Pancreas (tissue), 10 donors: Measurements from ENCODE around the gene IKBKG. TPM values are rescaled to one million over a fixed set of nuclear protein-coding genes. Genes with fewer than 3 reads are reported as not detected.
"Not testable (repeated sequence)": the region's sequence is repeated elsewhere in the genome, so short reads cannot be mapped to it uniquely, and the experiment has no call there.

Experiments used
- ATAC-seq, 4 donors: fragments of 200-7000 bp; cut with Tn5 transposase; one replicate each; pipeline versions ENCODE4 v1.8.0 to v1.9.1; 2020; ENCODE audit warnings: mild to moderate bottlenecking in 4 of 4, moderate library complexity in 4 of 4
- DNase-seq, 6 donors: peaks; one replicate each; pipeline ENCODE4 v3.0.0-alpha.2; 2020
- FAIRE-seq: peaks from 2 replicates; lab custom pipeline; 2012; peaks lifted over from hg19 to GRCh38; lab: Jason Lieb, UNC
- H3K27ac ChIP-seq, 4 donors: fragments of 200-600 bp; sonication (generic); 1 replicate in 3 of 4; 2 replicates in 1 of 4; pipeline versions ENCODE4 v1.5.0 to v1.8.0; 2020
- H3K27me3 ChIP-seq, 4 donors: fragments of 200-600 bp; one replicate each; pipeline ENCODE4 v1.8.0; 2021
- H3K36me3 ChIP-seq, 3 donors: fragments of 200-600 bp; sonication (generic) in 1 of 3; one replicate each; pipeline versions ENCODE4 v1.5.0 to v1.8.0; 2020 to 2021
- H3K4me1 ChIP-seq, 3 donors: fragments of 200-600 bp; one replicate each; pipeline ENCODE4 v1.8.0; 2021
- H3K4me3 ChIP-seq, 4 donors: fragments of 200-600 bp; sonication (generic) in 2 of 4; one replicate each; pipeline versions ENCODE4 v1.5.0 to v1.8.0; 2020 to 2021
- H3K9me3 ChIP-seq, 4 donors: fragments of 200-600 bp; one replicate each; pipeline ENCODE4 v1.8.0; 2021
- CTCF ChIP-seq, 4 donors: fragments of 200-600 bp; sonication (generic) in 3 of 4; IDR thresholded peaks; one replicate each; pipeline versions ENCODE4 v1.5.0 to v1.8.0; 2021; ENCODE audit warnings: antibody characterized with exemption in 4 of 4
- WGBS, 2 donors: extraction: QIAGEN DNeasy Blood & Tissue Kit; methylation state at CpG; one replicate each; pipeline ENCODE4 v1.1.7; 2013; 5-methylcytosine and 5-hydroxymethylcytosine counted together
- intact Hi-C, 3 donors: fragments of 100-400 bp; cut with DNase I; formaldehyde crosslinking; loops; one replicate each; pipeline versions ENCODE4 v1.11.1 to v1.14.2; 2022
- polyA plus RNA-seq, 2 donors: library from polyadenylated mRNA; stranded (reverse); fragments of 200-250 nt; gene quantifications; one replicate each; pipeline ENCODE4 v1.2.3, GENCODE V29; 2013
- total RNA-seq, 6 donors: library from RNA; stranded (reverse); fragmentation: NEBNext Ultra II Directional in 4 of 6; extraction: Animal tissue kit (Norgen Biotek cat#: 25700) in 4 of 6; gene quantifications; one replicate each; pipeline versions ENCODE4 v1.2.1 to v1.2.4, GENCODE V29; 2021 to 2023
- donor health status: healthy with polysubstance abuse.
- donor health status: DM: no; HTN: no; CAD: no; lungs with moderate emphysema.
- donor health status: DM: no; HTN: no; CAD: no.
- donor health status: control.
- donor health status: control.
- donor health status: Bipolar disorder and iron deficiency.
- donor health status: DM: yes; HTN: yes; CAD: no.
- donor health status: DM: no; HTN: no; CAD: no.
- donor health status: DM: no; HTN: no; CAD: no.
- donor health status: DM: yes; HTN: yes; CAD: no.

IKBKG gene
- total and polyA plus RNA-seq, 8 donors, result 6.3 to 29.7 (median 10.2) TPM

- H3K4me1 ChIP-seq, H3K27me3 ChIP-seq, FAIRE-seq, H3K9me3 ChIP-seq, H3K36me3 ChIP-seq, intact Hi-C loops, H3K4me3 ChIP-seq, H3K27ac ChIP-seq: not testable (repeated sequence)
- DNase-seq (peak in 1 of 6 donors; percentile 9), ATAC-seq (peak in 1 of 4 donors; percentile 14)
- WGBS, 2 donors, result 64 to 72% methylated on average over 10 to 13 of the region's 31 CpGs
Measured at GRCh38 chrX:154560326-154560725, 12.9 kb downstream of the IKBKG start.

GRCh38 chrX:154562295-154562694 is 14.9 kb downstream of the IKBKG start:
- H3K4me3 ChIP-seq, intact Hi-C loops, DNase-seq, FAIRE-seq, H3K36me3 ChIP-seq, H3K4me1 ChIP-seq, H3K27ac ChIP-seq, H3K9me3 ChIP-seq, H3K27me3 ChIP-seq: not testable (repeated sequence)
- peak in 2 of 4 donors; percentile 15 to 24 for ATAC-seq
- no CpG with 5 or more reads among the region's 10 CpGs for WGBS, 2 donors

GRCh38 chrX:154570361-154570760 is 22.9 kb downstream of the IKBKG start:
- H3K4me1 ChIP-seq, H3K4me3 ChIP-seq, H3K36me3 ChIP-seq, intact Hi-C loops, H3K27ac ChIP-seq, ATAC-seq, H3K9me3 ChIP-seq, DNase-seq, H3K27me3 ChIP-seq, FAIRE-seq: not testable (repeated sequence)
- WGBS, 2 donors, result no CpG with 5 or more reads among the region's 11 CpGs

GRCh38 chrX:154573061-154573460 is 25.6 kb downstream of the IKBKG start:
- H3K4me3 ChIP-seq, ATAC-seq, FAIRE-seq, DNase-seq, H3K4me1 ChIP-seq, H3K36me3 ChIP-seq, H3K27ac ChIP-seq, H3K27me3 ChIP-seq, intact Hi-C loops, H3K9me3 ChIP-seq: not testable (repeated sequence)
- WGBS, 2 donors, result no CpG with 5 or more reads among the region's 10 CpGs

- FAIRE-seq, intact Hi-C loops: not testable (repeated sequence)
- no CpG with 5 or more reads among the region's 5 CpGs for WGBS, 2 donors
Measured at GRCh38 chrX:154575076-154575475, 27.7 kb downstream of the IKBKG start.

GRCh38 chrX:154582994-154583393 is 35.6 kb downstream of the IKBKG start:
- peak in 3 of 4 donors; percentile 54 to 73 (median 60) for ATAC-seq
- H3K4me3 ChIP-seq, H3K9me3 ChIP-seq, H3K36me3 ChIP-seq, H3K27ac ChIP-seq, DNase-seq, H3K27me3 ChIP-seq, H3K4me1 ChIP-seq, FAIRE-seq, intact Hi-C loops: not testable (repeated sequence)
- WGBS, 2 donors, result no CpG with 5 or more reads among the region's 8 CpGs

More at GRCh38 chrX:154575076-154575475, 27.7 kb downstream of the IKBKG start:
- H3K4me3 ChIP-seq, DNase-seq, H3K27ac ChIP-seq, H3K4me1 ChIP-seq, H3K27me3 ChIP-seq, H3K36me3 ChIP-seq, H3K9me3 ChIP-seq: not testable (repeated sequence)
- peak in 3 of 4 donors; percentile 67 to 76 (median 72) for ATAC-seq

- ATAC-seq, FAIRE-seq, intact Hi-C loops: not testable (repeated sequence)
Measured at GRCh38 chrX:154584585-154585183, 37.3 kb downstream of the IKBKG start, which contains the start of gene CTAG1A. Gene CTAG1A (plus strand): TSS chrX:154585133. CDS start chrX:154585207, 74 bp downstream.

GRCh38 chrX:154590415-154590814 is 43.0 kb downstream of the IKBKG start:
- DNase-seq, H3K27ac ChIP-seq, H3K36me3 ChIP-seq, H3K9me3 ChIP-seq, intact Hi-C loops, H3K4me3 ChIP-seq, ATAC-seq, H3K4me1 ChIP-seq, FAIRE-seq, H3K27me3 ChIP-seq: not testable (repeated sequence)
- WGBS, 2 donors, result 70% methylated on average over 3 of the region's 13 CpGs; no CpG with 5 or more reads in 1 of the 2 donors

More at GRCh38 chrX:154584585-154585183, 37.3 kb downstream of the IKBKG start, which contains the start of gene CTAG1A:
- H3K4me3 ChIP-seq, H3K27me3 ChIP-seq, DNase-seq, H3K36me3 ChIP-seq, H3K4me1 ChIP-seq, H3K27ac ChIP-seq, H3K9me3 ChIP-seq: not testable (repeated sequence)
- no CpG with 5 or more reads among the region's 39 CpGs for WGBS, 2 donors

- Histone ChIP-seq H3K4me1 (no peaks in the 10 kb centered on the region), H3K4me3 (no peak overlapping the region), H3K36me3 (no peaks in the 10 kb centered on the region), H3K27me3 (peaks cover 0 to 4% (median 0%) of the 10 kb centered on the region in 4 donors), H3K27ac (no peak overlapping the region), H3K9me3 (no peaks in the 10 kb centered on the region)
- WGBS, 2 donors, result 70 to 74% methylated on average over 5 of the region's 5 CpGs
- DNase-seq (no peak), ATAC-seq (no peak), FAIRE-seq (no peak)
- TF ChIP-seq CTCF (IDR thresholded peaks at IDR 0.05), result no peak
- intact Hi-C loops, result no loop called here
Measured at GRCh38 chrX:154592505-154592904, 45.1 kb downstream of the IKBKG start.
